NCI-H1105 treated with DMSO at 0.1 percent for 48 hours (cell line): Measurements from ENCODE around the gene EIF3L.

ENCODE experiments used
- DNase-seq: peaks from one replicate; lab custom pipeline; 2025; lab: John Stamatoyannopoulos, UW

Gene EIF3L

GRCh38 chr22:37905534-37906363 lies 56.5 kb downstream of the EIF3L start, which contains the start of gene MICALL1:
Gene MICALL1, plus strand, starts transcription at chr22:37906297. Its CDS starts 126 bp downstream, at chr22:37906423.
- DNase-seq, result peak; percentile 31

GRCh38 chr22:37906364-37907008 lies 57.3 kb downstream of the EIF3L start:
- no peak for DNase-seq

- DNase-seq, result no peak
Measured at GRCh38 chr22:37907036-37907954, 58.1 kb downstream of the EIF3L start.

- DNase-seq, result no peak
Measured at GRCh38 chr22:37909766-37910165, 60.5 kb downstream of the EIF3L start.

- DNase-seq, result no peak
Measured at GRCh38 chr22:37910890-37911672, 61.9 kb downstream of the EIF3L start.

DNA sequence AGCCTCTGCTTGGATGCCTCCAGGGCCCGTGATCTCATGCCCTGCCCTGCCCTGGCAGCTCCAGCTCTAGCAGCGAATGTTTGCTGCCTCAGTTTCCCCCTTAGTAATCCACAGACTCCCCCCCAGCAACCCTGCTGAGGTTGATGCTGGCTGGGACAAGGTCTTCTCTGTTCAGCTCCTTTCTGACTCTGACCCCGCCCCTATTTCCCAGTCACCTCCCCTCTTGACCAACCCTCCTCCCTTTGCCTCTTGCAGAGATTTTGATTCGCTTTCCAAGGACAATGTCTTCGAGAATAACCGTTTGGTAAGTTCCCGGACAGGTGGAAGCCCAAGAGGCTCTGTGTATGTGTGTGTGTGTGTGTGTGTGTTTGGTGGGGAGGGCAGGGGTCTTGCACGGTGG lies 62.5 kb downstream of the EIF3L start:
- DNase-seq, result no peak

DNA sequence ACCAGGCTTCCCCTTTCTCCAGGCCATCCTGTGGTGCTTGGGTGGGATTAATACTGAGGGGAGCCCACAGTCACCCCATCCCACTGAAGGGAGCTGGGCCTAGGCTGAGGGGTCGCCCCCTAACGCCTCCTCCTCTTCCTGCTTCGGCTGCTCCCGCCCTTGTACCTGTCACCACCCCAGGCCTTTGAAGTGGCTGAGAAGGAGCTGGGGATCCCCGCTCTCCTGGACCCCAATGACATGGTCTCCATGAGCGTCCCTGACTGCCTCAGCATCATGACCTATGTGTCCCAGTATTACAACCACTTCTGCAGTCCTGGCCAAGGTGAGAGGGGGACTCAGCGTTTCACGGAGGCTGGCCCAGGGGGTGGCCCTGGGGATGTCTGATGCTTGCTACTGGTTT lies 63.0 kb downstream of the EIF3L start:
- no peak for DNase-seq

DNA sequence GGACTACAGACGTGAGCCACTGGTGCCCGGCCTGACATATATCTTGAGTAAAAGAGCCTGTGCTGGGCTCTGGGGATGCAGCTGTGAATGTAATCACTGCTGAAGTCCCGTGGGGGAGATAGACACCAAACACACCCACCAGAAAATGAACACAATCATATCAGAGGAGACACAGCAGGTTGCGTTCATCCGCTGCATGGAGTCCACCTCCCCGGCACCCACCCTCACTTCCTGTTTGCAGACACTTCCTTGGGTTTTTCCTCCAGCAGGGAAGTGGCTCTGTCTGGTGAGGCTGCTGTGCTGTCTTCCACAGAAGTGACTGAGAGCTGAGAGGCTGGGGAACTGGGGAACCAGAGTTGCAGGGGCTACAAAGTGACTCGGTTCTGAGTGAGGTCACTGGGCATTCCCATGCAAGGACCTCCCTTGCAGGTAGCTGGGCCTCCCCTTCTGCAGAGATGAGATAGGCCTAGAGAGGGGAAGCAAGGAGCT lies 64.1 kb downstream of the EIF3L start:
- no peak for DNase-seq

DNA sequence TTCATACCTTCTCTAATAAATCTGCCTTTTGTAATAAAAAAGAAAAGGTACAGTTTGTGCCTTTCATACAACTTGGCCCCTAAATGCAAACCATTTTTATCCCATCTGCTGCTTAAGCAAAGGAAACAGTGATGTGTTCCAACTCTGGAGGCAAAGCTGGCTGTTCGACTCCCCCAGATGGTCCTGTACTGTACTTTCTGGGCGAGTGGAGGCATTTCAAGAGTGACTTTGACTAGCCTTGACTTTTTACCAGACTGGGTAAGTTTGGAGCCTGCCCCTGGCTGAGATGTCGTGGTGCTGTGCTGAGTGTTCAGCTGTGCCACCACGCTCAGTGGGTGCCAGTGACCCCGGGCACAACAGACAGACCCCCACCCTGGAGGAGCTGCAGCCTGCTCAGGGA lies 67.1 kb downstream of the EIF3L start:
- no peak for DNase-seq

DNA sequence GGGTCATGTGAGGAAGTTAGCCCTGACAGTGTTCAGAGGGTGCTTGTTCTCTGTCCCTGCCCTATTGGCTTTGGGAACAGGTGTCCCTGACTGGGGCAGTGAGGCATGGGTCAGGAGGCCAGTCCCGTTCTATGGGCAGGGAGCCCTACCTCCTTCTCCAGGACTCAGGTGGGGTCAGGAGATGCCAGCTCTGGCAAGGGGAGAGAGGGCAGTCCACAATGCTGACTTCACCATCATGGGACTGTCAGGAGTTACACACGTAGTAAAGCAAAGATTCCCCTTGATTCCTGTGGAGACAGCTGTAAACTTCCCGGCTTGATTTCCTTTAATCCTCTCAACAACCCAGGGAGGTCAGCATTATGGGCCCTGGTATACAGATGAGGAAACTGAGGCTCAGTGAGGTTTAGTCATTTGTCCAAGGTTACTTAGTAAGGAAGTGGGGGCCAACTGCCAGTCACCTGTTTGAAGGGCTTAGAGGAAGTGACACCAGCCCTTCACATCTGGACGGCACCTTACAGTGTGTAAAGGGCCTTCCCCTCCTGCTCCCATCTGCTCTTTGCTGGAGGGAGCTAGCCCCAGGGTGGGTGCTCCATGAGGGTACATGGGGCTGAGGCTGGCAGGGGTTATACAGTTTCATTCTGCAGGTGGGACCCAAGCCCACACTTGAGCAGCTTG lies 68.8 kb downstream of the EIF3L start:
- no peak for DNase-seq

DNA sequence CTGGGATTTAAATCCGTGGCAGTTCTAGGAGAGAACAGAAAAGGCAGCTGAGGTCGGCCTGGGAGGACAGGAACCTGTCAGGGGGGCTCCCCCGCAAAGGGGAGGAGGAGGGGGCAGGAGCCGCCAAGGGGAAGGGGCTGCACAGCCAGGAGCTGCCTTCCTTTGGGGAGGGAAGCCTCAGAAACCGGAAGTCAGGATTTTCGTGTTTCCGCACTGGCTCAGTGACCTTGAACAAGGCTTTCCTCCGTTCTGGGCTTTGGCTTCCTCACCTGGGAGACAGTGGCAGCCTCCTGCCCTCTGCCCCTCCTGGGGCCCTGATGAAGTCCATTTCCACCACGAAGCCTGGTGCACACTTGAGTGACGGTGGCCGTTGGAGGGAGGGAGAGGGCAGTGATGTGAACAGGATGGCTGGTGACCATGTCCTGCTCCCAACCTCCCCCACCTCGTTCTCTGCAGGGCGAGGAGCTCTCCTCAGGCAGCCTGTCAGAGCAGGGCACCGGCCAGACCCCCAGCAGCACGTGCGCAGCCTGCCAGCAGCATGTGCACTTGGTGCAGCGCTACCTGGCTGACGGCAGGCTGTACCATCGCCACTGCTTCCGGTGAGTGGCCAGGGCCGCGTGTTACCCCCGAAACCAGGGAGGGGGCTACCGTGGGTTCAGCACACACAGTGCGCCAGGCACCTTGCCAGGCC lies 69.5 kb downstream of the EIF3L start:
- no peak for DNase-seq

DNA sequence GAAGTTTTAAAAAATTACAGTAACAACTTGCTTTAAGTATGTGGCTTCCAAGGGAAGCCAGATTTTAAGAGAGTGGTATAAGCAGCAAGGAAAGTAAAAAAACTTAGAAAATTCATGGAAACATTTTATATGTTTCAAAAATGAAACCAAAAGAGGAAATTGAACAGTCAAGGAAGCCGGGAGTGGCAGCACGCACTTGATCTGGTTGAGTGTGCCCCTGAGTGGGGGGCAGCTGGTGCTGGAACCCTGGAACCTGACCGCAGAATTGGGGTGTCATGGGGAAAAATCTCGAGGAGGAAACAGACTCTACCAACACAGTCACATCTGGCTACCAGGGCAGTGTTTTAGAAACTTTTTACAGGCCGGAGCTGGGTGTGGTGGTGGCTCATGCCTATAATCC lies 70.9 kb downstream of the EIF3L start:
- no peak for DNase-seq

DNA sequence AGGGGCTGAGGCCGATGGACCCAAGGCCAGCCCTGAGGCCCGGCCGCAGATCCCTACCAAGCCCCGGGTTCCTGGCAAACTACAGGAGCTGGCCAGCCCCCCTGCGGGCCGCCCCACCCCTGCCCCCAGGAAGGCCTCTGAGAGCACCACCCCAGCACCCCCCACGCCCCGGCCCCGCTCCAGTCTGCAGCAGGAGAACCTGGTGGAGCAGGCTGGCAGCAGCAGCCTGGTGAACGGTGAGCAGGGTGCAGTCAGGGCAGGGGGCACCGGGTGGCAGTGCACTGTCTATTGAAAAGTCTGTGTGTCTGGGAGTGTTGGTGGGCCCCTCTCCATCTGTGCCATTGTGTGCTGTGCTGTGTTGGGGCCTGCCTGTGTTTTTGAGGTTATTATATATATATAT lies 73.0 kb downstream of the EIF3L start:
- no peak for DNase-seq

DNA sequence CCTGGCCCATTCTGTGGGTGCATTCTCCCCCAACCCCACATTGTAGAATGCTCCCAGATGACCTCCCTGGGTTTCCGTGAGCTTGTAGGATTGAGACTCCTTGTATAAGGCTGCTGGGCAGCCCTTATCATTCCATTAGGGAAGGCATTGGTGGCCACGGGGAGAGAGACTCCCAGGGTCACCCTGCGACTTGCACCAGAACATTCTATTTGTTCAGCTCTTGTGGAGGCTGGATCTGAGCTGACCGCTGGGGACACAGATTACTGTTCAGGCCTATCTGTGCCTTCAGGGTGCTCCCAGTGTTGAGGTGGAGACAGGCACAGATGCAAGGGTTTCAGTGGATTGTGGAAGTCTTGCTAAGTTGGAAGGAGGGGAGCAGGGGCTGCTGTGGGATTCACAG lies 74.7 kb downstream of the EIF3L start:
- DNase-seq, result no peak

- no peak for DNase-seq
Measured at GRCh38 chr22:37924386-37925065, 75.3 kb downstream of the EIF3L start.

GRCh38 chr22:37925330-37925729 lies 76.1 kb downstream of the EIF3L start:
- DNase-seq, result no peak

GRCh38 chr22:37925767-37926166 lies 76.5 kb downstream of the EIF3L start:
- DNase-seq, result no peak

- no peak for DNase-seq
Measured at GRCh38 chr22:37926358-37926757, 77.1 kb downstream of the EIF3L start.

GRCh38 chr22:37926771-37927636 lies 77.8 kb downstream of the EIF3L start:
- no peak for DNase-seq
